ENCODE results near the gene DPYD.

Gene DPYD

DNA sequence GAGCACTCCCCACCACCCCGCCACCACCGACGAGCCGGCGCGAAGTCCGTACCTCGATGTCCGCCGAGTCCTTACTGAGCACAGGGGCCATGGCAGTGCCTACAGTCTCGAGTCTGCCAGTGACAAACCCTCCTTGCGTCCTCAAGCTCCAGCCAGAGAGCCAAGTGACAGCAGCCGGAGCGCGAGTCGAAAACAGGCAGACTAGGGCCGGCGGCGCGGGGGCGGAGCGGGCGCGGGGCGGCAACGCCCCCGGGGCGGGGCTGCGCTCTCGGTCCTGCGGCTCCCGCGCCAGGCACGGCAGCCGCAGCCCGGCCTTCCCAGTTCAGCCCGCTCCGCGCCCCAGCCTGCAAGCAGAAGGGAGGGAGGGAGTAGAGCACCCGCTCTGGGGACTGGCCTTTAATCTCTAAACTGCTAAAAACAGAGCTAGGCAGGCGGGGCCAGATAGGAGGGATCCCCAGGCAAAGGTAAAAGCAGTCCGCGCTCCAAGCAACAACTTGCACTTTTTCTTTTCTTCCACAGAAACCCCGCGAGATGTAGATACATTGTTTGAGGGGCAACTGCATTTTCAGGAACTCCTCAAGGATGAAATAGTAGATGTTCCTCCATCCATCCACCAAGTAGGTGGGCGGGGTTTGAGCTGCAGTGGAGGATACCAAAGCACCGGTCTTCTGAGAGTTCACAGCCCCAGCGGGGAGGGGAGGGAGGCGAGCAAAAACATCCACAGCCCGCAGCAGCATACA lies at the start of gene DPYD:
TSS of gene DPYD (minus strand) at position 203 of the 740 bp plus-strand sequence. CDS start at position 91, 112 bp downstream.
- peak; percentile 88 for DNase-seq

DNA sequence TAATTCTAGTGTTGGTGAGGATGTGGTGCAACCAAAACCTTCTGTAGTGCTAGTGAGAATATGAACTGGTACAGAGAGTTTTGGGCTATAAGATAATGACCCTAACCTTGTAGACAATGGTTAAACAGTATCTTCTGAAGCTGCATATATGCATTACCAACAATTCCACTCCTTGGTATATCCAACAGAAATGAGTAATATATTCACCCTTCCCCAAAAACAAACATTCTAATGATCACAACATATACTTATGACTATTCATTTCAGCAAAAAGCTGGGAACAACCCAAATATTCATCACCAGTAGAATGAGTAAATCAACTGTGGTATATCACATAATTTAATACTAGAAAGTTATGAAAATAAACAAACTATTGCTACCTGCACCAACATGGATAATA lies 39.6 kb upstream of the DPYD start:
- DNase-seq: no peak

DNA sequence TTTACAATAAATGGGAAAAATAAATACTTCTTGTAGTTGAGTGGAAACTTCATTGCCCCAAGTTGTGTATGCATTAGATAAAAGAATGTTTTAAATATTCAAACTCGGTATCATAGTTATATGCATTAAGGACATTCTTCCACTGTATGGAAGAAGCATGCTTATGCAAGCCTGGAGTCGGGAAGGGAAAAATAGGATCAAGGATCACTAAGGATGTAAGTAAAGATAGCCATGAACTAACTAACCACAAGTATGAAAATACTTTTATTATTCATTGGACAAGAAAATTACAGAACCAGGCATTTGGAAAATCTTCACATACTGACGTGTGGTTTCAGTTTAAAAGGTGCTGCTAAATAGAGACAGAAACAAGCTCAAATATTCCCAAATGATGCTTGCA lies 26.9 kb upstream of the DPYD start:
- no peak for DNase-seq

DNA sequence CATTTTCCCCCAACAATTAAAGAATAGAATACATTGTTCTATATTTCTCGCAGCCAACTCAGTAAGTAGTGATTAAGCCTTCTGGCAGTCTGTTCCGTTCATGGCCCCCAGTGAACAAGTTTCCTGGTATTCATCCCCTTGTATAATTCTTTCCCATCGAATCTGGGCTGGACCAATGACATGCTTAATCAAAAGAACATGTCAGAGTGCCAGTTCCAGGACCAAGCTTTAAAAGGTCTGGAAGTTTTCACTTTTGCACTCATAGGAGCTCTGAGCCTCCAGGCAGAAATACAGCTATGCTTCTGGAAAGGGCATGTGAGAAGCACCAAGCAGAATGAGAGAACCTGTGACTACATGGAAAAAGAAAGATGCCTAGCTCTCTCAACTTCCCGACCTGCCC lies 22.5 kb upstream of the DPYD start:
- no peak for DNase-seq

DNA sequence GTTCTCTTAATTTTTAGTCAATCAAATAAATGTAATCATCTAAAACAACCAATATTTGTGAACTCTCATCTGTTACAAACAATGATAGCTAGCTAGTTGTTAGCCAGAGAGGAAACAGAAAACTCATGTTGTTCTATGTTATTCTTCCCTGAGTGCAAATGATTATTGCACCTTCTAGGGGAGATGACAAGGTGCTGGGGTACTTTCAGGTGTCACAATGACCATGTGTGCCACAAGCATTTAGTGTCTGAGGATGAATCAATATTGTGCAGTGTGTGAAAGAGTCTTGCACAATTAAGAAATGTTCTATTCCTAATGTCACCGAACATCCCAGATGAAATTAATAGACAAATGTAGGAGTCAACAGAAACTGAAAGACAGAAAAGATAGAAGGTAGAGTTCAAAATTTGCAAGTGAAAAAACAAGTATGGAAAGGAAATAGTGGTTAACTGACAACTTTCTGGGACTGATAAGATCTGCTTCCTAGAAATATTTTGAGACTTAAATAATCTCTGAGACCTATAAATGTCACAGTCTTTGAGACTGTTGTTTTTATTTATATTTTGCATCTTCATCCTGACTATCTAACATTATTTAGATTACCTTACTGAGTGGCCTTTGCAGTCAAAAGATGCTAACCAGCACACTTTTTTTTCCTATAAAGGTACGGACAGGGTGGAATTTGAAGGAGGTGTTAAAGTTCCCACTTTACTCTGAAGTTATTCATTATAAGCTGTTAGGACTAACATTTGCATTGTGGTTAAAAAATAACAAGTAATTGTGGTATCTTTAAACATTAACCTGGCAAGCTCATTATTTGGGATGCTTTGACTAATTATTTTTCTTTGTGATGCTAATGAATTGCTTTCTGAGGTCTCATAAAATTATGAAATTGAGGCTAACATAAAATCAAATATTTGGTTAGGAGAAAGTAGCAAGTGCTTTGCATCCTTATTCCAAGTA lies 21.6 kb upstream of the DPYD start:
- DNase-seq: no peak

DNA sequence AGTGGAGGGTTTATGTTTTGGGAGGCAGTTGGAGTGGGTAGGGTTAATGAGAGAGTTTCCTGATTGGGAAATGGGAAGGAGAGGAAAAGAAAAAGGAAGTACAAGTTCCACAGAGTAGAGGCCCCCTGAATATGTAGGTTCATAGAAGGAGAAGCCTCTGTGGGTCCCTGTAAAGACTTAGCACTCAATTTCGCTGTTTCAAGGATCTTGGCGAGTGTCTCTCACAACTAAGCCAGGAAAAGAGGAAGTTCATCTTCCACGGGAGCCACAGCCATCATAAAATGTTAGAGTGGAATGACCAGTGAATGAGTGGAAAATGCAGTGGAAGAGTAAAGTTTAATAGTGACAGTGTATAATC lies 17.4 kb upstream of the DPYD start:
- no peak for DNase-seq

DNA sequence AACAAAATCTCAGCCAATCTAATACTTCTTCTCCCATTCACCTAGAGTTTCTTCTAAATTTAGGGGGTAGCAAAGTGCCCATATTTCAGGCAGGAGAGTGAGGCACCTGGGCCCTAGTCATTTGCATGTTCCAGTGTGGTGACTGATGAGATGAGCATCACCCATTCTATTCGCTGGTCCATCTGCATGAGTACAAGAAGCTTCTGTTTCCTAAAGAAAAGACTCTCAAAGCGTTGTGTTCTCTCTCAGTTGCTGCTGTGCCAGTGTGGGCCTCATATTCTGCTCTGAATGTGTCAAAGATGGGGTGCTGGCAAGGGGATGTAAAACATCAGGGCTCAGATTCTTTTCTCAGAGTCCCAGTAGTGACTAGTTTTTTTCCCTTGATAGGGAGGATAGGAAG lies 16.1 kb upstream of the DPYD start:
- no peak for DNase-seq

DNA sequence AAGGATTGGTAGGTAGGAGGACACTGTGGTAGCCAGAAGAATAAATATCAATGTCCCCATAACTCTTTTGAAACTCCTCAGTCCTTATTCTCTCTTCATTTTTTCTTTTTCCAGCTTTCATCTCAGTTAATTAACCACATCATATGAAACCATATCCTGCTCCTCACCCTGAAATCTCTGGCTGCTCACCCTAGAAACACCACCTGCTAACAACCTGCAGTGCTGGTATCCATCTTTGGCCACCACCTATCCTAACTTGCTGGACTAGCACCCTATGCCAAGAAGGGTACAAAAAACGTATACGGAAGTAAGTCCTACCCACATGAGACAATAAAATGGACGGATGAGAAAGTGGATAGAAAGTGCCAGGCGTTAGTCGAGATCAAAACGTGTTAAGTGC lies 13.7 kb upstream of the DPYD start:
- no peak for DNase-seq

DNA sequence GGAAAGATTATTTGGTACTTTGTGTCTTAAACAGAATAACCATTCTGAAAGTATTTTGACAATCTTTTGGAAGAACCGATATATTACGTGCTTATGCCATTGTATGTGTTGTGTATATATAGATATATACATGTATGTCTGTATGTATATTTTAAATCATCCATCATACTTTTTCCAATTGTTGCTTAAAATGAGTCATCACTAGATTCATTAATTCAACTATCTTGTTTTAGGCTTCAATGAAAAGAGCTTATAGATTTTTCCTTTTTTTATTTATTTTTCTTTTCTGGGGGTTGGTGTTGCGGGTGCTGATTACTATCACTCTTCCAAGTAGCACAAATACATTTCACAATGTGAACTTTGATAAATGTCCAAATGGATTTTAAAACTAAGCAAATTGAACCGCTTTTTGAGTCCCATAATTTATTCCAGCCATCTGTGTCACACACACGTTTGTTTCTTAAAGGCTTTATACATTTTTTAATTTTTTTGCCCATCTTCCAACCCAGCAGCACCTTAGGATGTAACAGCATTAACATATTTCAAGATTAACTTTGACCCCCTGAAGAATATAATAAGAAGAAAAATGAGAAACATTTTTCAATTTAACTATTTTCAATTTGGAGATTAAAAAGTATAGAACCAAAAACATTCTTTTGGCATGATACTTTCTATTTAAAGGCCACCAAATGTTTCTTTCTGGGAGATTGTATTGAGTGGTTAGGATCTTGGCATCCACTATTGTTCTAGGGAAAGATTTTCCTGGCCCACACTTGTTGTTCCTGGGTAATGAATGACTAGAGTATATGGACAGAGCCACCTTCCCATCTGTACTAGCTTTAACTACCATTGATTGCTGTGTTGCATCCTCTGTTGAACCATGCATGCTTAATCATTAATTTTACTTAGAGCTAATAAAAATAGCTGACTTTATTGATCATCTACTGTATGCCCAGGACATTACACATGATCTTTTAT lies 9.3 kb upstream of the DPYD start:
- no peak for DNase-seq

DNA sequence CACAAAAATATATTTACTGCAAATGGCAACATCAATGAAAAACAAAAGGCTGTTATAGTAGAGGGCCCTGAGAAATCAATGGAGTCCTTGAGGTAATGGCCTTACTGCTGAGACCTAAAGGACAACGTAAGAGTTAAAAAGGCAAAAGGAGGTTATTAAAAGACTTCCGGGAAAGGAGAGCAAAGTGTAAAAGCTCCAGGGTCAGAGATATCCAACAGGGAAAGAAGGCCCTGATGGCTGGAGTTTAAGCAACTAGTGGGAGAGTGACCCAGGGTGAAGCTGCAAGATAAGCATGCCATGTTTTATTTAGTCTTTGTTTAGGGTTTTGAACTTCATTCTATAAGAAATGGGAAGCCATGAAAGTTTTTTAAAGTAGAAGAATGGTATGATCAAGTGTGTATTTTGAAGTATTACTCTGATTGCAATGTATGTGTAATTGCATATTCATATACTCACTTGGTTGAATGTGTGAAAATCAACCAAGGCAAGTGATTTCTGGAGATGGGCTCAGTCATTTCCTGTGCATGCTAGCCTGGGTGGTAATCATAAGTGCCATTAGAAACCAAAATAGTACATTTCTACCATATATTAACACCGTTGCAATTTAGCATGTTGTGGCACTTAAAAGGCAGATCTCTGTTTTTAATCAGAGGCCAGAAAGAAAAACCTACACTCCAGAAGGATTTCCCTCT lies 5.3 kb upstream of the DPYD start:
- DNase-seq: no peak

DNA sequence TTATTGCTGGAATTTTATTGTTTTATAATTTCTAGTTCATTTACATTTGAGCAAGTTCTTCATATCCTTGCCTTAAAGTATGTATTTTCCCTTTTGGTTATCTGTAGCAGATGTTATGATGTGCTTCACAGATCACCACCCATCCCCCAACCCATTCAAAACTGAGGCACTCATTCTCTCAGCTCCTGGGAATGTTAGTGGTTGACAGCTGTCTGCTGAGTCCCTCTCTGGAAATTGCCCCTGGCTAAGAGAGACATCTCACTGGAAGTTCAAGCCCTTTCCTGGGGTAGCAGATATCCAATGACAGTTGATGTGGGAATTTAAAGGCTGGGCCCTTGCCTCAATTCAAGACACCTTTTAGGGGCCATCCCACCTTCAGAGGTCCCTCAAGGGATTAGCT lies 4.3 kb upstream of the DPYD start:
- DNase-seq: no peak

DNA sequence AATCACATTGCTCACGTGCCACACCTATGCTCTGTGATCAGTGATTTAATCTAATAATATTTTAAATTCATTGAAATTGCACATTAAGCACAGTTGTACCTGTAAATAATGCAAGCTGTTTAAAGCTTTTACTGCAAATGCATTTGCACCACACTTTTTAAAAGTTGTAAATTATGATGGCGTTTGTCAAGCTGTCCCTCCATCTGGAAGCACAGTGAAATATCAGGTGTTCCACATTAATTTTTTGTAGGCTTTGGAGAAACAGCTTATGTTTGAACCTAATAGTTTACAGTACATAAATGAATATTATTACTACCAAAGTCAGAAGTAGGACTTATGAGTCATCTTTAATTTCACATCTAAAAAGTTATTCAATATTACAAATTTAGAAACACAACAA lies 3.0 kb upstream of the DPYD start:
- DNase-seq: no peak

DNA sequence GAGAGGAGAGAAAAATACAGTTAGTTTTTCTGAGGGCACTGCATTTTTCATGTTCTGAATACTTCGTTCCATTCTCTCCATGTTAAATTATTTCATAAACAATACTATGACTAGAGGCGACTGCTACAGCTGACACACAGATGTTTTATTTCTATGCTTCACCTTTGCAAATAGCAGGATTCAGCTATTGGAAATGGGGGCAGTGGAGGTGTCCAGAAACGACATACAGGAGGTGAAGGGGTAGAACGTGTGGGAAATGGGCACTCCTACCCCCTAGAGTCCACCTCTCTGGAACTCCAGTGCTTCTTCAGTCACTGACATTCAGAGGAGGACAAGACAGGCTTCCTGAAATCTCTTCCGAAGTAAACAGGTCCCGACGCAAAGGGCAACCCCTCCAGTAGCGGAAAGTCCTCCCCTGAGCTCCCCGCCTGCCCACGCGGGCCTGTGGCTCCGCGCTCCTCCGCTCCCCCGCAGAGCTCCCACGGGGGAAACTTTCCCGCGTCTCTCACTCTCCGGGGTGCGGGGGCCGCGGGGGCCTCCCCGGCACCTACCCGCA lies 480 bp downstream of the DPYD start:
- no peak for DNase-seq

DNA sequence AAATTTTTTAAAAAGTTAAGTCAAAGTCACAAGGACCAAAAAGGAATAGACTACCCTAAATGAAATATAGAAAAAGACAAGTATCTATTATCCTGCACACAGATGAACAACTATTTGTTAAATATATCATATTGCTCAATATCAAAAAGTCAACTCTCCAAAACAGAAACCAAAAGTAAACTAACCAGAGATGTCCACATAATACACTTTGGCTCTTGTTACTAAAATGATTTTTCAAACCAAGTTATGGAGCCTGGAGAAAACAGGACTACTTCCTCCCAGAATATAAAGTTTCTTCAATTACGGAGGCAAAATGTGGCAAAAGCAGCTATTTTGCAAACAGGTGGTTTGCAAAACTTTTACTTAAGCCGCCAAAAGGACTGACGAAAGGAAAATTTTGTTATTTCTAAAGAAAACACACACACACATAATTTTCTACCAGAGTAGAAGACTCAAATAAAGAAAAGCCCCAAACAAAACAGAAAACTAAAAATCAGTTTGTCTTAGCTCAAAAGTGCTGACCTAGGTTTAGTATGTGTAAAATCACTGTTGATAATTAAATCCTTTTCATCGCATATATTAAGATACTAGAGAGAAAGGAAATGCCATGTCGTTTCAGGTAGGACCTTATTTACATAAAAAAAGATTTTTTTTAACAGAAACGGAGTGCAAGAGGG lies 1.1 kb downstream of the DPYD start:
- DNase-seq: no peak

DNA sequence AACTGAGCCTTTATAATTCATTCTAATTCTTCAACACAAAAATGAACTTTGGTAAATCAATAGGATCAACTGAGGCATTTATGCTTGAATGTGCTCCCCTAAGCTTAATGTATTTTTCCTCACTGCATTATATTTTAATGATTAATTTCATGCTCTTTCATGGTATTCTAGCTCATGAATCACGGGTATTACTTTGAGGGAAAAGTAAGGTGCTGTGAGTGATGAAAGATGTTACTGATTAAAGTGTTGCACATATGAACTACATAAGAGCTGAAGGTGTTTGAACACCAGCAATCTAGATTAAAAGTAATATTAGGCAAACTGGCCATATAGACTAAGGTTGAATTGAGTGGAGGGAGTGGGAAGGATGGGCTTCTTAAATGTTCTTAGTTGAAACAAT lies 1.9 kb downstream of the DPYD start:
- no peak for DNase-seq

DNA sequence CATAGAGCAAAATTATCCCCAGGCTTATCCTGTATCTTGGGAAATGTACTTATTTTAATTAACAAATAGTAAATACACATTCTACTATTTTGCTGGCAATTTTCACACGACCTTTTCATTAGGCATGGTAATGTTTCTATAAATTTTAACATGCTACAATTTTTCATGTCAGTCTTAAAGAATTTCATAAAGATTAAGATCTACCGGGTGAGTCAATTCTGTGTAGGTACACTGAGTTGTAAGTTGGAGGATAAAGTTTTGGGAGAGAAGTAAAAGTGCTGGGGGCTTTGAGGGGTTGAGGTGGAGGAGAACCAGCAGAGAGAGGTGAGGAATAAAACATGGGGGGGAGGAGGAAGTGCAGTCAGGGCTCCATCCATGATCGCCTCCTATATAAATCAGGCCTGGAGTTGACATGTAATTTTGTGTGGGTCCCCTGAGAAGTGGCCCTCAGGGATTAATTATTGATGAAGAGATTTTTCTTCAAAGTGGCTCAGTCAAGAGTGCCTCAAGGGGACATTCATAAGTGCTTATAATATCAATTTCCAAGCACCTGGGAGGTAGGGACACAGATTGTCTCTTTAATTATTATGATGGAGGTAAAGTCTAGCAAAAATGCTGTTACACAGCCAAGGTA lies 7.2 kb downstream of the DPYD start:
- DNase-seq: no peak

DNA sequence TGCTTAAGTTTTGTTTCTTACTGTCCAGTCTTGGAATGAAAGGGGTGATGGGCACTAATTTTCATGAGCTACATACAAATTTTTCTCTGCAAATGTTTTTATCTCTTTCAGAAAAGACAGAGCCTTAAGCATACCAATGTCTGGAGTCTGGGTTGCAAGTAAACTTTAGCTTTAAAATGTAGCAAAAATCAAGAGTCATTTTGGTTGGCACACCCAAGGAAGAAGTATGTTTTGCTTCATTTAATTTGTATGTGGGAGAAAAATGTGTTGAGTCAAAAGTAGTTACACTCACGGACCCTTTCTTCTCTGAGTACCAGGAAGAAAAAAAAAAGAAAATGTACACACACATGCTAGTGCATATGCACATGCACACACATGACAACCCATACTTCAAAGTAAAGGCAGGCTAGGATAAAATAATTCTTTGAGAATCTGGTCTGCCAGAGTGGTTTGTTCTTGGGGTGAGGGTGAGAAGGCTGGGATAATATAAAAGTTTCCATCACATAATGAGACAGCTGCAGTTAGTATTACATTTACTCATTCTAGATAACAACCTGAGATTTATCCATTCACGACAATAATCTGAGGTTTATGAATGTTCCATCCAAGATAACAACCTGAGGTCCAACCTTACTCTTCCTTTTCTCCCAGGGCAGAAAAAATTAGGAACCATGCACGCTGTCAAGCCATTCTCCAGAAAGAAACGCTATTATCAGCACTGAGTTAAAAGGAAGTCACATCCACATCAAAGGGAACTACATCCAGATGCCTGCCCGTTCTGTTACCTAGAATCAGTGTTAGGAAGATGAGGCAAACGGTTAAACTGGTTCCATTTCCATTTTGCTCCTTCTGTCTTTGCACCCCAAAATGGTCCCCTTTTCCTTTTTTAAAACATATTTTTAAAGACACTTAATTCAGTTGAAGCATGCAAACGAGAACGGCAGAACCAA lies 9.3 kb downstream of the DPYD start:
- peak; percentile 10 for DNase-seq

DNA sequence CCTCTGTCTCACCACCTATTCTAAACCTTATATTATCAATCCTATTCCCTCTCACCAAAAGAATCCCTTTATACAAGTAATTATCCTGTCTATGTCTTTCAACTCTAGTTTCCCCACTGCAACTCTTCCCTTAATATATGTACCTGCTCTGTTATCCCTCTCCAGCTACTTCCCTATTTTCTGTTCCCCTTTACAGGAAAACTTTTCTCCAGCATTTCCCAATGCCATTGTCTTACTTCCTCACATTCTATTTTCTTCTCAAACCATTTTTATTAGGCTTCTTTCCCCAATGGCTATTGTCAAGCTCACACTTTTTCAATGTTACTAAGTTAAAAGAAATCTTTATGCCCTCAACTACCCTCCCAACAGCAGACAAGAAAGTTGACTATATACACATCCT lies 11.6 kb downstream of the DPYD start:
- no peak for DNase-seq

DNA sequence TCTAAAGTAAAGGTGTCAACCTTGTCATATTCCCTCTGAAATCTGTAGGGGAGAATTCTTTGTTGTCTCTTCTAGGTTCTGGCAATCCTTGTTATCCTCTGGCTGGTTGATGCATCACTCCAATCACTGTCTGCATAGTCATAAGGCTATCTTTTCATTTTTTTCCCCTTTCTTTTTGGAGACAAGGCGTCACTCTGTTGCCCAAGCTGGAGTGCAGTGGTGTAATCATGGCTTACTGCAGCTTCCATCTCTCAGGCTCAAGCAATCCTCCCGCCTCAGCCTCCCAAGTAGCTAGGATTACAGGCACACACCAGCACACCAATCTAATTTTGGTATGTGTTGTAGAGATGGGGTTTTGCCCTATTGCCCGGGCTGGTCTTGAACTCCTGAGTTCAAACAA lies 12.9 kb downstream of the DPYD start:
- DNase-seq: no peak
